ENCODE data around the gene ENOX1.

Gene ENOX1

DNA sequence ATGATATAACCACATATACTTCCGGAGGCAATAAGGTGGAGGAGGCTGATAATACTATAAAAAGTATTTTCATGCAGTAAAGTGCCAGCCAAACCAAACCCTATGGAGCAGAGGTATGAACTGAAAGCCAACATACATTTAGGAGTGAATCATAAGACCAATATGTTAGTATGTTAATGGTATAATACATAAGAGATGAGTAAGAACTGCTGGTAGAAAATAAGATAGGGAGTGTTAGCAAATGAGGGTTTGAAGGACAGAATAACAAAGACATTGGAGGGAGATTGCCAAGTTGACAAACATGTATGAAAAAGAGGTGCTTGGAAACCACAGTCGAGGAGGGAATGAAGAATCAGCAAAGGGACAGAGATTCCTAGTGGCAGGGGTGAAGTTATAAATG is 10.8 kb downstream of the ENOX1 start:
- H3K4me1 Mint-ChIP-seq, result no peaks in the 10 kb centered on the region
- DNase-seq, result no peak
- no peak overlapping the region for H3K27ac Mint-ChIP-seq
- H3K4me3 Mint-ChIP-seq, result no peak overlapping the region
- peaks cover 31% of the 10 kb centered on the region for H3K27me3 Mint-ChIP-seq
- no peaks in the 10 kb centered on the region for H3K36me3 Mint-ChIP-seq
- CTCF ChIA-PET, result no interaction called here
- no peaks in the 10 kb centered on the region for H3K9me3 Mint-ChIP-seq

DNA sequence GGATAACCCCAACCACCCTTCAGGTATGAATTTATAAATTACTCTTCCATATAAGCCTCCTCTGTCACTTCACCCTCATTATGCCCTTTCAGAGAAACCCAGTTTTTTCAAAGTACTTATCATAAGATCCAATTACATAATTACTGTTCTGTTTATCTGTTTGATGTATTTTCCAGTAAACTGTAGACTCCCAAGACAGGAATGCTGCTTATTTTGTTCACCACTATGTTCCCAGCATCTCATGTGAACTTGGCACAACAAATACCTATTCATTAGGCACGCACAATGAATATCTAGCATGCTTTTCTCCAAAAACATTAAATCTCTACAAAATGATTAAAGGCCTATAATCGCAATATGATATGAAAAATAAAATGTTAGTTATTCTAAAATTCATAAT is 13.2 kb downstream of the ENOX1 start:
- Mint-ChIP-seq H3K4me1 (peaks cover 4% of the 10 kb centered on the region), H3K27me3 (peaks cover 19% of the 10 kb centered on the region), H3K36me3 (no peaks in the 10 kb centered on the region), H3K27ac (no peak overlapping the region), H3K9me3 (no peaks in the 10 kb centered on the region), H3K4me3 (no peak overlapping the region)
- CTCF ChIA-PET, result no interaction called here
- DNase-seq, result no peak

DNA sequence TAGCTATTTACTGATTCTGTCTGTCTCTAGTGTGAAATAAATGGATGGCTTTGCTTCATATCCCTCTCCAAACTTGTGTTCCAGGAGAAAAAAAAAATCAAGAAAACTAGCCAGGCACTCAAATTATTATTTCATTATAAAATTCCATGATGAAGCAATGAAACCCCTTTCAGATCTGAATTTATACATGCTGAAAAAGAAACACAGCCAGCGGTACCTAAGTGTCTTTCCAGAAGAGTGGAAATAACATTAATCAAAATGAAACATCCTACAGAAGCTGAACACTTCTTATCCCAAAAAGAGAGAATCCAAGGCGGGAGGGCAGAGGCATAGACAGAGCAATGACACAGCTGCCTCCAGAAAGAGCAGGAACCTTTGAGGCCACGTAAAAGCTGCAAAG is 15.9 kb downstream of the ENOX1 start:
- no peak for DNase-seq
- Mint-ChIP-seq H3K27ac (no peak overlapping the region), H3K4me3 (no peak overlapping the region), H3K27me3 (peaks cover 19% of the 10 kb centered on the region), H3K36me3 (no peaks in the 10 kb centered on the region), H3K4me1 (peaks cover 4% of the 10 kb centered on the region), H3K9me3 (no peaks in the 10 kb centered on the region)
- CTCF ChIA-PET, result no interaction called here

DNA sequence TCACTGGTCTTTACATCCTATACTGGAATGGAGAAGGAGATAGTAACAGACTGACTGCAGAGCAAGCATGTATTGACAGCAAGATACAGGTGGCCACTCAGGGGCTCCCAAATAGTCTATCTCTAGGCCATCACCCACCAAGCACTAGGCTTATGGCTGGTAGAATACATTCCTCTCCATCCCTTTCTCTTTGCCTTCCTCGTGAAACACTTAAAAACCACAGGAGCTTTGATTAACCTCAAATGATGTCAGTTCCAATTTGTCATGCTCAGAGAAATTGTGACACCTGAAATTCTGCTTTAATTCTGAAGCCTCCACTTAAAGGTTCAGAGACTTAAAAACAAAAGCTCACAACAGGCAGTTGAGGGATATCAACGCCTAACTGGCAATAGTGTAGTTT is 17.2 kb downstream of the ENOX1 start:
- CTCF ChIA-PET, result interaction anchor here (1.2 kb wide), 1 partner anchor 11 kb away, joined by 3 read pairs; no protein-coding TSS in a partner anchor
- no peak for DNase-seq
- H3K27me3 Mint-ChIP-seq, result peaks cover 12% of the 10 kb centered on the region
- no peaks in the 10 kb centered on the region for H3K9me3 Mint-ChIP-seq
- peaks cover 4% of the 10 kb centered on the region for H3K4me1 Mint-ChIP-seq
- no peak overlapping the region for H3K27ac Mint-ChIP-seq
- no peak overlapping the region for H3K4me3 Mint-ChIP-seq
- H3K36me3 Mint-ChIP-seq, result no peaks in the 10 kb centered on the region

DNA sequence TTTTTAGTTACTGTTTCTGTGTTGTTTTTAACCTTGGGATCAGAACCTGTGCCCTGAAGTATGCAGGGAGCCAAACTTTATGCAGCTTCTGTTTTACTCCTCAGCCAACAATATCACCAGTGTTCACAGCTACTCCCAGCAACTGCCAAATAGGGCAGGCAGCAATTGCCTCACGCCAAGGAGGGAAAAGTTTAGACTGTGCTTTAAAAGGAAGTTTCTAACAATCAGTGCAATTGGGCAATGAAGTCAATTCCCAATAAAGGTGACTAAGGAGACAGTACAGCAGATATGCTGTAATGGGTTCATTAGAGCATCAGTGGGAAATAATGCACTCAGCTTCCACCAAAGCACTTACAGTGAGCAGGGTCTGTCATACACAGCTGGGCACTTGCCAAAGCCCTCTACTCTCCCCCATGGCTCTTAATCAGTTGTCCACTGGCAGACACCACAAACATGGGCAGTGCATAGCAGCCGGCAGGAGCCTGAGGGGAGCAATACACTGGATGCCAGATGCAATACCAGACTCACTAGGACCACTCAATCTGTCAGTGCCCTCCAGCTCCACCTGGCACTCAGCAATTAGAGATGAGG is 19.3 kb downstream of the ENOX1 start:
- DNase-seq, result no peak
- H3K4me3 Mint-ChIP-seq, result no peak overlapping the region
- CTCF ChIA-PET, result no interaction called here
- no peak overlapping the region for H3K27ac Mint-ChIP-seq
- peaks cover 4% of the 10 kb centered on the region for H3K4me1 Mint-ChIP-seq
- H3K36me3 Mint-ChIP-seq, result no peaks in the 10 kb centered on the region
- H3K9me3 Mint-ChIP-seq, result no peaks in the 10 kb centered on the region
- no peaks in the 10 kb centered on the region for H3K27me3 Mint-ChIP-seq

DNA sequence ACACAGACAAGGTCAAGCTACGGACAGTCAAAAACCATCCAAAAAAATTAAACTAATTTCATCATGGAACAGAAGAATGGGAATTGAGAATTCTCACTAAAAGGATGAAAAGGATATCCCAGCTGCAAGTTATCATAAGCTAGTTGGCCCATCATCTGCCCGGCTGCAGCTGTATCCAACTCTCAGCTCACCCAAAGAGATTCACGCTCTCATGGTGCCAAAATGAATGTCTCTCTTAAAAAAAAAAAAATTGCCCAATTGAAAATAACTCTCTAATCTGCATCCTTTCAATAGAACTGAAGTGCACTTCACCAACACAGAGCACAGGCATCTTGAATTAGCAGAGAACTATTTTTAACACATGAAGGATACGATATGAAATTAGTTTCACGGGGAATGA is 20.0 kb downstream of the ENOX1 start:
- peaks cover 2% of the 10 kb centered on the region for H3K27me3 Mint-ChIP-seq
- DNase-seq, result no peak
- peaks cover 4% of the 10 kb centered on the region for H3K4me1 Mint-ChIP-seq
- no peak overlapping the region for H3K27ac Mint-ChIP-seq
- H3K36me3 Mint-ChIP-seq, result no peaks in the 10 kb centered on the region
- CTCF ChIA-PET, result no interaction called here
- H3K9me3 Mint-ChIP-seq, result no peaks in the 10 kb centered on the region
- H3K4me3 Mint-ChIP-seq, result no peak overlapping the region

DNA sequence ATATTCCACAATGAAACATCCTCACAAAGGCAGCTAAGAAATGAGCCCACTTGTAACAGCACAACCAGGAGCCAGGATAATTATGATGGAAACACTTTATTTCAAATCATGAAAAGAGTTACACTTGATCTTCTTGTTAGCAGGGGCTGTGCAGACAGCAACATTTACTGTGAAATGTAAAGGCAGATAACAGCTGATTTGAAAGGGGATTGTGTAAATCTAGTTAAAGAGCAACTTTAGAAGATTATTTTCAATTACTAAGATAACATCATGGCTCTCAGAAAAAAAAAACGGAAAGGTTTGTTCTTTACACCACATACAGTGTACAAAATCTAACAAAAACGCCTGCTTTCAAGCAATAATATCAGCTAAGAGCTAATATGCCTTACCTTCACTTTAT is 22.4 kb downstream of the ENOX1 start:
- CTCF ChIA-PET, result no interaction called here
- Mint-ChIP-seq H3K4me3 (no peak overlapping the region), H3K36me3 (no peaks in the 10 kb centered on the region), H3K4me1 (no peaks in the 10 kb centered on the region), H3K27me3 (peaks cover 6% of the 10 kb centered on the region), H3K9me3 (no peaks in the 10 kb centered on the region), H3K27ac (no peak overlapping the region)
- no peak for DNase-seq

DNA sequence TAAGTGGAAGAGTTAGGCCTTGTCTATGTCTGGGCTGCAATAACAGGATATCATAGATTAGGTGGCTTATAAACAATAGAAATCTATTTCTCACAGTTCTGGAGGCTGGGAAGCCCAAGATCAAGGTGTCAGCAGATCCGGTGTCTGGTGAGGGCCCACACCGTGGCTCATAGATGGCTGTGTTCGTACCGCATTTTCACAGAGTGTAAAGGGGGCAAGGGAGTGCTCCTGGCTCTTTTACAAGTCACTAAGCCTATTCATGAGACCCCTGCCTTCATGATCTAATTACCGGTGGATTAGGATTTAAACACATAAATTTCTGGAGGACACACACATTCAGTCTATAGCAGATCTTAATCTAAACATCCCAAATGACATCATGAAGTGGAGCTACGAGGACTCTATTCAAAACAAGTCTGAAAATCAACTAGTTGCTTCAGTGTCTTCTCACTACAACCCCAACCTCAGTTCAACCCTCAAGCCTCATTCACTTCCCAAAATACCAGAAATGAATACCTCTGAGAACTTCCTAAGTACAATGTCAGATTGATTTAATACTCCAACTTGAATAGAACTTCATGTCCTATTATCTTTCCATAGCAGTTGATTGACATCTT is 23.5 kb downstream of the ENOX1 start:
- DNase-seq, result no peak
- no peaks in the 10 kb centered on the region for H3K9me3 Mint-ChIP-seq
- H3K4me3 Mint-ChIP-seq, result no peak overlapping the region
- no peak overlapping the region for H3K27ac Mint-ChIP-seq
- peaks cover 6% of the 10 kb centered on the region for H3K27me3 Mint-ChIP-seq
- no peaks in the 10 kb centered on the region for H3K4me1 Mint-ChIP-seq
- CTCF ChIA-PET, result no interaction called here
- no peaks in the 10 kb centered on the region for H3K36me3 Mint-ChIP-seq

DNA sequence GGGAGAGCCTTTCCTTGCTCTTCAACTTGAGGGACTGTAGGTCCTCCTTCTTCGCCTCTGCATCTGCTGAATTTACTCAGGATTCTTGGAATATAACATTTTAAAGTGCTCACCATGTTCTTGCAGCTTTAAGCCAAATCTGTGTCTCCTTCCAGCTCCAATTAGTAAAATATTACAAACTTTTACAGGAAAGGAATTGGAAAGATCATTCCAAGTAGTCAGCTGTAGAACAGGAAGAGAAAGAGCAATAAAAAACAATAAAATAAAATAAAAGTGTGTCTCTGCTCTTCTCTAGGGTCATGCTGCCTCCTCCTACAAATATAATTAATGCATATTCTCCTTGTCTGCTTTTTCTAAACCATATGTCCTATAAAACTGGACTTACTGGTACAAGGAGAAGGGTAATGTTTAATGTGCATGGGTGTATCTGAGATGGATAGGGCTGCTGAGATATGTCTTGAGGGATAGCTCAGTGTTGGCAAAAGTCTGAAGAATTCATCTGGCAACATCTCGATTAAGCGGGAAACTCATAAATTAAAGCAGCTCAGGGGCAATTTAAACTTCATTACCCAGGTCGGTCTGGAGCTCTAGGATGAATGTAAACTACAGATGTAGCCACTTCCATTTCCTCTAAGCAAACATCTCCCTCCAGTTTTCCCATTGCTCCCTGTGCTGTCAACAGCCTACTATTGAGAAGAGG is 25.0 kb downstream of the ENOX1 start:
- CTCF ChIA-PET, result no interaction called here
- H3K27ac Mint-ChIP-seq, result no peak overlapping the region
- H3K9me3 Mint-ChIP-seq, result no peaks in the 10 kb centered on the region
- no peaks in the 10 kb centered on the region for H3K36me3 Mint-ChIP-seq
- no peaks in the 10 kb centered on the region for H3K4me1 Mint-ChIP-seq
- H3K4me3 Mint-ChIP-seq, result no peak overlapping the region
- peaks cover 9% of the 10 kb centered on the region for H3K27me3 Mint-ChIP-seq
- no peak for DNase-seq

DNA sequence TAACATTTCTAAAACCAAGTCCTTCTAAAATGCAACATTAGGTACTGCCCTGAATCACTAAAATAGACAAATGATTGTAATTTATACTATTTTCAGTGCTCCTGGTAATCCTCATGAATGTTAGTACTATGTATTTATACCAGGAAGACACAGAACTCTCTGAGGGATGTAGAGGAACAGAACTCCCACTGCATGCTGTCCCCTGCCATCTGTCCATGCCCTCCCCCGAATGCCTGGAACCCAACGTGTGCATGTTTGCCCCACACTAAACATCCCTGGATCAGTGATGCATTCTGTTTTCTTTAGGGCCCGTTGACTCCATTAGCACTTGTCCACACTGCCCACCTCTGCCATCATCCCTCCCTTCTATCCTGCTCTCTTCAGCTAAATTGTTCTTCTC is 26.5 kb downstream of the ENOX1 start:
- DNase-seq, result no peak
- Mint-ChIP-seq H3K36me3 (no peaks in the 10 kb centered on the region), H3K27me3 (peaks cover 9% of the 10 kb centered on the region), H3K27ac (no peak overlapping the region), H3K4me1 (no peaks in the 10 kb centered on the region), H3K4me3 (no peak overlapping the region), H3K9me3 (no peaks in the 10 kb centered on the region)
- CTCF ChIA-PET, result no interaction called here

DNA sequence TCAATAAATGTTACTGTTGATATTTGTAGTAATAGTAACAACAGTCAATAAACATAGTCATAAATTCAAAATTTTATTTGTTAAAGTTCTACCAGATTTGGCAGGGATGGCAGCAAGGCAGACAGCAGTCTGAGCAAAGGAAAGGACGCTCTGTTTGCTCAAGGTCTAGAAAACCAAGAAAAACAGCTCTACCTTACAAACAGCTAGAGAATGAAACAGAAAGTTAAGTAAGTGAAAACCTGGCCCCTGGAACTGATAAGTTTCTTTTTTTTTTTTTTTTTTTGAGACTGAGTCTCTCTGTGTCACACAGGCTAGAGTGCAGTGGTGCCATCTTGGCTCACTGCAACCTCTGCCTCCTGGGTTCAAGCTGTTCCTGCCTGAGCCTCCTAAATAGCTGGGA is 27.9 kb downstream of the ENOX1 start:
- Mint-ChIP-seq H3K4me1 (no peaks in the 10 kb centered on the region), H3K4me3 (no peak overlapping the region), H3K36me3 (no peaks in the 10 kb centered on the region), H3K9me3 (no peaks in the 10 kb centered on the region), H3K27ac (no peak overlapping the region), H3K27me3 (peaks cover 9% of the 10 kb centered on the region)
- DNase-seq, result no peak
- CTCF ChIA-PET, result interaction anchor here (1.0 kb wide), 1 partner anchor 10 kb away, joined by 3 read pairs; no protein-coding TSS in a partner anchor

DNA sequence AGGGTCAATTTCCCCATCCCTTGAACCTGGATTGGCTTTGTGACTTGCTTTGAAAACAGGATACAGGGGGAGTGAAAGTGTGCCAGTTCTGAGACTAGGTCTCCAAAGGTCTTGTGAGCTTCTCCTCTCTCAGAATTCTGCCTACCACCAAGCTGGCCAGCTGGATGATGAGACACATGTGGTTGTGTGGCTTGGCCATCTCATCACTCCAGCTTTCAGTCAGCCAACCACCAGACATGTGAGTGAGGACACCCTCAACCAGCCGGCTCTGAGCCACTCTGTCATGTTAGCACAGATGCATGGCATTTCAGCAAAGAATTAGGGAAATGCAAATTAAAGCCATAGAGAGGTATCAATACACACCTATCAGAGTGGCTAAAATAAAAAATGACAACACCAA is 29.5 kb downstream of the ENOX1 start:
- CTCF ChIA-PET, result no interaction called here
- no peak overlapping the region for H3K27ac Mint-ChIP-seq
- H3K4me3 Mint-ChIP-seq, result no peak overlapping the region
- H3K27me3 Mint-ChIP-seq, result peaks cover 9% of the 10 kb centered on the region
- no peak for DNase-seq
- no peaks in the 10 kb centered on the region for H3K4me1 Mint-ChIP-seq
- no peaks in the 10 kb centered on the region for H3K9me3 Mint-ChIP-seq
- no peaks in the 10 kb centered on the region for H3K36me3 Mint-ChIP-seq

DNA sequence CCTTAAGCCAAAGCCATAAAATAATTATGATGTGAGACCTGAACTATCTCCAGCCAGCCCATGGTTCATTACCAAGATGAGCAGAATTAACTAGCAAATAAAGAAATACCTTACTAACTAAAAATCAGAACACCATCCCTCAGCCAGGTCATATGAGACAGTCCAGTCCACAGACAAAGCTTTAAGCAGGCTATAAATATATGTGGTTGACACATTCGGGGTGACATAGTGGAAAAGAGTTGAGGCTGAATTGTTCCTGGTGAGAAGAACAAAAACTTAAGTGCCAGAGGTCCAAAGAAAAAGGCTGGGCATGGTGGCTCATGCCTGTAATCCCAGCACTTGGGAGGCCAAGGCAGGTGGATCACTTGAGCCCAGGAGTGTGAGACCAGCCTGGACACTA is 30.9 kb downstream of the ENOX1 start:
- Mint-ChIP-seq H3K27ac (no peak overlapping the region), H3K4me1 (no peaks in the 10 kb centered on the region), H3K36me3 (no peaks in the 10 kb centered on the region), H3K9me3 (no peaks in the 10 kb centered on the region), H3K27me3 (peaks cover 3% of the 10 kb centered on the region), H3K4me3 (no peak overlapping the region)
- DNase-seq, result no peak
- CTCF ChIA-PET, result no interaction called here

DNA sequence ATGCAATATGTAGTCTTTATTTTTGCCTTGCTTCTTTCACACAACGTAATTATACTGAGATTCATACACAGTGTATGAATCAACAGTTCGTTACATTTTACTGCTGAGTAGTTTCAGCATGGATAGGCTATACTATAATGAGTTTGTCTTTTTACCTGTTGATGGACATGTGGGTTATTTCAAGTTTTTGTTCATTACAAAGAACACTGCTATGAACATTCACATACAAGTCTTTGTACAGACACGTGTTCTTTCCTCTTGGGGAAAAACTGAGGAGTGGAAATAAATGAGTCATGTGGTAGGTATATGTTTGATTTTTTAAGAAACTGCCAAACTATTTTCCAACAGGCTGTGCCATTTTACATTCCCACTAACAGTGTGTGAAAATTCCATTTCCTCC is 35.1 kb downstream of the ENOX1 start:
- DNase-seq, result no peak
- no peaks in the 10 kb centered on the region for H3K36me3 Mint-ChIP-seq
- no peaks in the 10 kb centered on the region for H3K9me3 Mint-ChIP-seq
- H3K4me3 Mint-ChIP-seq, result no peak overlapping the region
- no peaks in the 10 kb centered on the region for H3K4me1 Mint-ChIP-seq
- H3K27ac Mint-ChIP-seq, result no peak overlapping the region
- no peaks in the 10 kb centered on the region for H3K27me3 Mint-ChIP-seq
- CTCF ChIA-PET, result no interaction called here

DNA sequence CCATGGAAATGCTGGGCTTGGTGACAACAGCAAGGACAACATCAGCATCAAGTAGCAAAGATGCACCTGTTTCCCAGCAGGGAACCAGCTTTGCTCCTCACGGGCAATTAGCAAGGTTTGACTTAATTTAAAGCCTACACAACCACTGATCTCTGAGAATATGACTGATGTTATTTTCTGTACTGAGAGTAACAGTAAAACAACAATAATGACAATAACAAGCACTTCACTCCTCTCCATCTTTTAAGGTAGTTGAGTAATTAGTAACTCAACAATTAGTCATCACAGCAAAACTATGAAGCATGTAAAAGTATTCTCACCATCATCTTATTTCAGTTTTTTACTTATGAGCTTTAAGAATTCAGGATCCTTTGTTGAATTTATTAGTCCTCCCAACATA is 37.3 kb downstream of the ENOX1 start:
- Mint-ChIP-seq H3K4me1 (no peaks in the 10 kb centered on the region), H3K27ac (no peak overlapping the region)
- CTCF ChIA-PET, result no interaction called here

More for the DNA sequence above, 37.3 kb downstream of the ENOX1 start:
- DNase-seq, result no peak
- no peaks in the 10 kb centered on the region for H3K9me3 Mint-ChIP-seq
- no peak overlapping the region for H3K4me3 Mint-ChIP-seq
- H3K36me3 Mint-ChIP-seq, result no peaks in the 10 kb centered on the region
- H3K27me3 Mint-ChIP-seq, result no peaks in the 10 kb centered on the region

Data from activated naive CD4-positive, alpha-beta T cell treated with anti-CD3 and anti-CD28 coated beads, Interleukin-2, amount 10 ng/mL, durations not matched to agents 7 days and 5 days (primary cell).